GM12878 (cell line): ENCODE measurements around the gene HSF5. TPM values are rescaled to one million over a fixed set of nuclear protein-coding genes. Genes with fewer than 3 reads are reported as not detected.

ENCODE experiments used
- ATAC-seq: fragments of 200-7000 bp; cut with Tn5 transposase; 3 replicates; pipeline ENCODE4 v1.9.1; 2020; ENCODE audit warnings: mild to moderate bottlenecking, moderate library complexity
- BruUV-seq: library from RNA; stranded (reverse); fragments of 400-500 nt; replicated peaks from 2 replicates; lab custom pipeline; 2021; lab: Mats Ljungman, UMichigan
- CTCF ChIA-PET: fragments of 300-600 bp; sonication (Branson Sonifier 250); formaldehyde crosslinking; extraction: SDS; loops from one replicate; lab custom pipeline; 2021; ENCODE audit warnings: inconsistent platforms; lab: Yijun Ruan, JAX
- POLR2A ChIA-PET: fragments of 350-600 bp; formaldehyde crosslinking; extraction: SDS; loops from one replicate; lab custom pipeline; 2021; ENCODE audit warnings: inconsistent platforms; lab: Charles Lee
- RAD21 ChIA-PET: fragments of 300-600 bp; sonication (Branson Sonifier 250); formaldehyde crosslinking; loops from one replicate; lab custom pipeline; 2023; ENCODE audit warnings: antibody characterized with exemption; ENCODE audit not compliant: unreplicated experiment; lab: Charles Lee
- SMC1A ChIA-PET: fragments of 300-600 bp; sonication (Branson Sonifier 250); formaldehyde crosslinking; loops from one replicate; lab custom pipeline; 2023; ENCODE audit not compliant: unreplicated experiment, uncharacterized antibody; lab: Charles Lee
- DNase-seq: peaks from one replicate; pipeline ENCODE4 v3.0.0-alpha.2; 2011; ENCODE audit warnings: low read depth, low spot score
- FAIRE-seq: peaks from 3 replicates; lab custom pipeline; 2011; peaks lifted over from hg19 to GRCh38; lab: Jason Lieb, UNC
- H2AFZ ChIP-seq: 2 replicates; pipeline ENCODE4 v1.6.0; 2011; ENCODE audit warnings: low read depth, low read length, control low read depth; ENCODE audit not compliant: control insufficient read depth
- H3K27ac ChIP-seq: 2 replicates; pipeline ENCODE4 v1.5.1; 2011; ENCODE audit warnings: control low read depth; ENCODE audit not compliant: control insufficient read depth, insufficient read depth
- H3K27me3 ChIP-seq, 2 experiments: replicated peaks in 1 of 2; 2 replicates each; pipeline versions ENCODE4 v1.6.0 to v1.6.1; 2011; ENCODE audit warnings: low read length in 1 of 2; ENCODE audit not compliant: control insufficient read depth in 2 of 2, insufficient read depth in 2 of 2
- H3K36me3 ChIP-seq, 2 experiments: 2 replicates each; pipeline ENCODE4 v1.5.1; 2011; ENCODE audit warnings: low read length in 1 of 2; ENCODE audit not compliant: control insufficient read depth in 2 of 2, insufficient read depth in 2 of 2
- H3K4me1 ChIP-seq: 2 replicates; pipeline ENCODE4 v1.6.1; 2011; ENCODE audit warnings: mild to moderate bottlenecking, low read length, moderate library complexity, mixed read lengths; ENCODE audit not compliant: control insufficient read depth, insufficient read depth
- H3K4me2 ChIP-seq: 2 replicates; pipeline ENCODE4 v1.6.0; 2011; ENCODE audit warnings: control low read depth; ENCODE audit not compliant: control insufficient read depth, insufficient read depth
- H3K4me3 ChIP-seq: fragments of 200-600 bp; sonication (generic); 2 replicates; pipeline ENCODE4 v1.5.1; 2016
- H3K79me2 ChIP-seq: 2 replicates; pipeline ENCODE4 v1.6.0; 2011; ENCODE audit warnings: low read length; ENCODE audit not compliant: control insufficient read depth, insufficient read depth
- H3K9ac ChIP-seq: 2 replicates; pipeline ENCODE4 v1.8.0; 2011; ENCODE audit warnings: low read length, control low read depth, mixed read lengths; ENCODE audit not compliant: control insufficient read depth, insufficient read depth
- H3K9me3 ChIP-seq: replicated peaks from 3 replicates; pipeline ENCODE4 v1.5.1; 2011; ENCODE audit warnings: mild to moderate bottlenecking, low read length; ENCODE audit not compliant: control insufficient read depth, insufficient read depth
- H4K20me1 ChIP-seq: 2 replicates; pipeline ENCODE4 v1.6.0; 2011; ENCODE audit not compliant: control insufficient read depth, insufficient read depth
- CHD4 ChIP-seq: fragments of 200-600 bp; sonication (generic); IDR thresholded peaks from 2 replicates; pipeline ENCODE4 v1.6.1; 2016; ENCODE audit warnings: mild to moderate bottlenecking
- EZH2 ChIP-seq: IDR thresholded peaks from 2 replicates; pipeline ENCODE4 v1.6.1; 2012; ENCODE audit warnings: low read depth, mild to moderate bottlenecking, control low read depth, inconsistent platforms, low read length, borderline replicate concordance; ENCODE audit not compliant: control insufficient read depth
- GATAD2B ChIP-seq: fragments of 450-650 bp; conservative IDR thresholded peaks from 2 replicates; pipeline ENCODE4 v1.6.1; 2017; ENCODE audit warnings: low read depth, mild to moderate bottlenecking, moderate library complexity
- LARP7 ChIP-seq: fragments of 450-650 bp; IDR thresholded peaks from 2 replicates; pipeline ENCODE4 v1.6.1; 2017; ENCODE audit warnings: mild to moderate bottlenecking
- MXI1 ChIP-seq: fragments of 150-350 bp; IDR thresholded peaks from 2 replicates; pipeline ENCODE4 v1.6.1; 2011; ENCODE audit warnings: low read depth, mild to moderate bottlenecking, inconsistent platforms, low read length, improper control_type of control experiment
- NR2F1 ChIP-seq: fragments of 450-650 bp; conservative IDR thresholded peaks from 2 replicates; pipeline ENCODE4 v1.6.1; 2017; ENCODE audit warnings: mild to moderate bottlenecking
- PAX5 ChIP-seq: IDR thresholded peaks from 2 replicates; pipeline ENCODE4 v1.6.1; 2011; ENCODE audit warnings: low read depth, low read length, borderline replicate concordance
- POLR2AphosphoS2 ChIP-seq: IDR thresholded peaks from 2 replicates; pipeline ENCODE4 v1.6.1; 2011; ENCODE audit warnings: low read depth, mild to moderate bottlenecking, low read length, improper control_type of control experiment, moderate library complexity
- SIN3A ChIP-seq: IDR thresholded peaks from 2 replicates; pipeline ENCODE4 v1.6.1; 2012; ENCODE audit warnings: low read depth, low read length, improper control_type of control experiment
- ZNF217 ChIP-seq: fragments of 450-650 bp; IDR thresholded peaks from 2 replicates; pipeline ENCODE4 v1.6.1; 2017; ENCODE audit warnings: antibody characterized with exemption, mild to moderate bottlenecking
- ZNF384 ChIP-seq: IDR thresholded peaks from 2 replicates; pipeline ENCODE4 v1.6.1; 2012; ENCODE audit warnings: low read depth, mild to moderate bottlenecking, low read length, improper control_type of control experiment, borderline replicate concordance
- WGBS: methylation state at CpG from one replicate; pipeline ENCODE4 v1.1.6; 2016; ENCODE audit warnings: low lambda C conversion rate; ENCODE audit not compliant: insufficient replicate concordance, insufficient coverage; ENCODE audit errors: missing lambda C conversion rate; 5-methylcytosine and 5-hydroxymethylcytosine counted together
- in situ Hi-C: fragments of 300-500 bp; cut with MboI; formaldehyde crosslinking; loops from 9 replicates; pipeline ENCODE4 v1.14.3; 2018; ENCODE audit warnings: mixed read lengths
- intact Hi-C: fragments of 100-400 bp; cut with micrococcal nuclease; formaldehyde crosslinking; loops from one replicate; pipeline ENCODE4 v1.14.2; 2022; ENCODE audit not compliant: unreplicated experiment
- polyA plus RNA-seq, 11 experiments: library from polyadenylated mRNA; depleted of rRNA in 4 of 11; unstranded in 6 of 11; stranded (reverse) in 5 of 11; fragments of >200 nt; fragmentation: Nextera tagmentation in 4 of 11; fragmentation: Illumina TruSeq in 1 of 11; extraction: Ambion mirVana in 4 of 11; extraction: Trizol in 1 of 11; gene quantifications; 1 replicate in 1 of 11; 2 replicates in 10 of 11; pipeline versions ENCODE4 v1.2.1 to v1.2.3, GENCODE V29; 2011 to 2016; ENCODE audit warnings: inconsistent platforms in 2 of 11, missing spikeins in 2 of 11, low read depth in 1 of 11
- total RNA-seq, 4 experiments: library from RNA; depleted of rRNA in 3 of 4; stranded (reverse); fragments of >200 nt in 3 of 4; fragmentation: Illumina TruSeq in 1 of 4; extraction: Trizol in 1 of 4; gene quantifications; 2 replicates each; pipeline versions ENCODE4 v1.2.1 to v1.2.3, GENCODE V29; 2013 to 2021
- TF ChIP-seq, protein P1 (sequence below): IDR thresholded peaks from 2 replicates; pipeline ENCODE4 v1.6.1; 2011; ENCODE audit warnings: low read depth, mild to moderate bottlenecking, low read length, moderate library complexity, borderline replicate concordance; ENCODE audit errors: extremely low read depth
- TF ChIP-seq, protein P2 (sequence below): IDR thresholded peaks from 2 replicates; pipeline ENCODE4 v1.6.1; 2011; ENCODE audit warnings: mild to moderate bottlenecking, low read depth, low read length, moderate library complexity; ENCODE audit not compliant: insufficient replicate concordance
- TF ChIP-seq, protein P3 (sequence below): fragments of 450-650 bp; IDR thresholded peaks from 2 replicates; pipeline ENCODE4 v1.6.1; 2017; ENCODE audit warnings: low read depth, mild to moderate bottlenecking, moderate library complexity
- TF ChIP-seq, protein P4 (sequence below): fragments of 450-650 bp; IDR thresholded peaks from 2 replicates; pipeline ENCODE4 v1.6.1; 2018; ENCODE audit warnings: borderline replicate concordance, mild to moderate bottlenecking; ENCODE audit not compliant: partially characterized antibody

Gene HSF5
- total and polyA plus RNA-seq, 10 of the 15 experiments (the other 5 are each of a cell fraction or from before 2014, with no cell fraction given), result 0.02 to 0.18 (median 0.06) TPM; not detected in 4

DNA sequence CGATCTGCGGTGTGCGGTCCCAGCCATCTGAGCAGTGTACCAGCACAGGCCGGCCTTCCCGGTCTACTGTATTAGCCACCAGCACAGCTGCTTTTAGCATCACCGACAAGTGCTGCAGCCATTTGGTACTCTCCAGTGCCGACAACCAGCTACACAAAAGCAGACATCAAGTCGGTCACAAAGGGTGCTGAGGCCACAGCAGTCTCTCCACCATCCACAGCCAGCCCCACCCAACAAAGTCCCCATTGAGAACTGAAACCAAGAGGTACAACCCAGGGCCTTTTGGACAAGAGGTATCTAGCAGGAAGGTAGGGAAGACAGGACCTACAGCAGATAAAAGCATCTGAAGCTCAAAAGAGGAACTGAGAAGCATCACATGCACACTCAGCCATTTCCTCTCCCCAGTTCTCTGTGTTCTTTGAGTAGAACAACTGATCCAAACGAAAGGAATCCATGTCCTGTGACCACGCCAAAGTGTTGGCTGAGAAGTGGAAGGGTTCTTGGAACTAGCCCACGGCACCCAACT is 16.7 kb upstream of the HSF5 start:
- CTCF ChIA-PET, result interaction anchor here (1.0 to 2.3 kb wide), 4 partner anchors 10 to 188 kb away, joined by 3 to 15 read pairs (median 6); partner anchors contain the start of gene MTMR4
- DNase-seq, result peak; percentile 68
- Histone ChIP-seq H3K4me2 (peak overlapping the region; percentile 72), H4K20me1 (no peaks in the 10 kb centered on the region; the same call in 1 of the 2 replicates), H3K4me3 (peak overlapping the region; percentile 42; the same call in 1 of the 2 replicates), H3K27ac (peak overlapping the region; percentile 77), H3K4me1 (peaks cover 20% of the 10 kb centered on the region), H3K79me2 (peaks cover 9% of the 10 kb centered on the region), H3K36me3 (peaks cover 27 to 63% of the 10 kb centered on the region in 2 experiments), H2AFZ (peak overlapping the region; percentile 16), H3K9me3 (no peaks in the 10 kb centered on the region), H3K9ac (peak overlapping the region; percentile 24), H3K27me3 (no peaks in the 10 kb centered on the region)
- WGBS, result 44% methylated on average over 11 of the region's 11 CpGs
- in situ Hi-C loops, result no loop called here
- intact Hi-C loops, result no loop called here
- SMC1A ChIA-PET, result interaction anchor here (0.7 to 4.0 kb wide), 6 partner anchors 9 to 187 kb away, joined by 3 to 22 read pairs (median 4); partner anchors contain the start of genes MTMR4 and TSPOAP1
- peak; percentile 99 for FAIRE-seq
- RAD21 ChIA-PET, result interaction anchor here (1.0 to 1.4 kb wide), 4 partner anchors 8 to 187 kb away, joined by 3 to 4 read pairs (median 3); partner anchors contain the start of gene MTMR4
- POLR2A ChIA-PET, result interaction anchor here (0.9 to 1.7 kb wide), 3 partner anchors 10 to 87 kb away, joined by 3 to 5 read pairs (median 4); partner anchors contain the start of genes MTMR4 and RNF43
- no TSS peak for BruUV-seq
- ATAC-seq, result peak; percentile 98
- TF ChIP-seq ZNF384 (no peak), MXI1 (no peak), CHD4 (no peak), EZH2 (no peak), PAX5 (peak; percentile 13; the same call in 1 of the 2 replicates), GATAD2B (peak; percentile 37; the same call in 1 of the 2 replicates), NR2F1 (no peak), POLR2AphosphoS2 (no peak), ZNF217 (no peak), SIN3A (no peak), LARP7 (no peak)
- TF ChIP-seq, protein P1, sequence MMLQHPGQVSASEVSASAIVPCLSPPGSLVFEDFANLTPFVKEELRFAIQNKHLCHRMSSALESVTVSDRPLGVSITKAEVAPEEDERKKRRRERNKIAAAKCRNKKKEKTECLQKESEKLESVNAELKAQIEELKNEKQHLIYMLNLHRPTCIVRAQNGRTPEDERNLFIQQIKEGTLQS, result no peak
- TF ChIP-seq, protein P2, sequence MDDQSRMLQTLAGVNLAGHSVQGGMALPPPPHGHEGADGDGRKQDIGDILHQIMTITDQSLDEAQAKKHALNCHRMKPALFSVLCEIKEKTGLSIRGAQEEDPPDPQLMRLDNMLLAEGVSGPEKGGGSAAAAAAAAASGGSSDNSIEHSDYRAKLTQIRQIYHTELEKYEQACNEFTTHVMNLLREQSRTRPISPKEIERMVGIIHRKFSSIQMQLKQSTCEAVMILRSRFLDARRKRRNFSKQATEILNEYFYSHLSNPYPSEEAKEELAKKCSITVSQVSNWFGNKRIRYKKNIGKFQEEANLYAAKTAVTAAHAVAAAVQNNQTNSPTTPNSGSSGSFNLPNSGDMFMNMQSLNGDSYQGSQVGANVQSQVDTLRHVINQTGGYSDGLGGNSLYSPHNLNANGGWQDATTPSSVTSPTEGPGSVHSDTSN, result no peak
- TF ChIP-seq, protein P3, sequence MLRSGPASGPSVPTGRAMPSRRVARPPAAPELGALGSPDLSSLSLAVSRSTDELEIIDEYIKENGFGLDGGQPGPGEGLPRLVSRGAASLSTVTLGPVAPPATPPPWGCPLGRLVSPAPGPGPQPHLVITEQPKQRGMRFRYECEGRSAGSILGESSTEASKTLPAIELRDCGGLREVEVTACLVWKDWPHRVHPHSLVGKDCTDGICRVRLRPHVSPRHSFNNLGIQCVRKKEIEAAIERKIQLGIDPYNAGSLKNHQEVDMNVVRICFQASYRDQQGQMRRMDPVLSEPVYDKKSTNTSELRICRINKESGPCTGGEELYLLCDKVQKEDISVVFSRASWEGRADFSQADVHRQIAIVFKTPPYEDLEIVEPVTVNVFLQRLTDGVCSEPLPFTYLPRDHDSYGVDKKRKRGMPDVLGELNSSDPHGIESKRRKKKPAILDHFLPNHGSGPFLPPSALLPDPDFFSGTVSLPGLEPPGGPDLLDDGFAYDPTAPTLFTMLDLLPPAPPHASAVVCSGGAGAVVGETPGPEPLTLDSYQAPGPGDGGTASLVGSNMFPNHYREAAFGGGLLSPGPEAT, result peak; percentile 93
- TF ChIP-seq, protein P4, sequence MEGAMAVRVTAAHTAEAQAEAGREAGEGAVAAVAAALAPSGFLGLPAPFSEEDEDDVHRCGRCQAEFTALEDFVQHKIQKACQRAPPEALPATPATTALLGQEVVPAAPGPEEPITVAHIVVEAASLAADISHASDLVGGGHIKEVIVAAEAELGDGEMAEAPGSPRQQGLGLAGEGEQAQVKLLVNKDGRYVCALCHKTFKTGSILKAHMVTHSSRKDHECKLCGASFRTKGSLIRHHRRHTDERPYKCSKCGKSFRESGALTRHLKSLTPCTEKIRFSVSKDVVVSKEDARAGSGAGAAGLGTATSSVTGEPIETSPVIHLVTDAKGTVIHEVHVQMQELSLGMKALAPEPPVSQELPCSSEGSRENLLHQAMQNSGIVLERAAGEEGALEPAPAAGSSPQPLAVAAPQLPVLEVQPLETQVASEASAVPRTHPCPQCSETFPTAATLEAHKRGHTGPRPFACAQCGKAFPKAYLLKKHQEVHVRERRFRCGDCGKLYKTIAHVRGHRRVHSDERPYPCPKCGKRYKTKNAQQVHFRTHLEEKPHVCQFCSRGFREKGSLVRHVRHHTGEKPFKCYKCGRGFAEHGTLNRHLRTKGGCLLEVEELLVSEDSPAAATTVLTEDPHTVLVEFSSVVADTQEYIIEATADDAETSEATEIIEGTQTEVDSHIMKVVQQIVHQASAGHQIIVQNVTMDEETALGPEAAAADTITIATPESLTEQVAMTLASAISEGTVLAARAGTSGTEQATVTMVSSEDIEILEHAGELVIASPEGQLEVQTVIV, result no peak
